Sigmoid colon (tissue), 4 donors: ENCODE data around the gene PPL.

Source experiments
- POLR2A ChIP-seq, 2 donors: fragments of 450-650 bp; IDR thresholded peaks; one replicate each; pipeline ENCODE4 v1.6.1; 2016; ENCODE audit warnings: antibody characterized with exemption in 2 of 2, mild to moderate bottlenecking in 2 of 2, moderate library complexity in 2 of 2
- POLR2AphosphoS5 ChIP-seq, 4 donors: sonication (generic); formaldehyde crosslinking; IDR thresholded peaks; one replicate each; pipeline ENCODE4 v1.6.1; 2017; ENCODE audit warnings: antibody characterized with exemption in 4 of 4
- TF ChIP-seq, protein P1 (sequence below), 4 experiments: fragments of 450-650 bp in 3 of 4; fragments of 200-600 bp in 1 of 4; IDR thresholded peaks; one replicate each; pipeline ENCODE4 v1.5.1; 2016 to 2019; ENCODE audit warnings: antibody characterized with exemption in 4 of 4, mild to moderate bottlenecking in 3 of 4, moderate library complexity in 2 of 4

DNA sequence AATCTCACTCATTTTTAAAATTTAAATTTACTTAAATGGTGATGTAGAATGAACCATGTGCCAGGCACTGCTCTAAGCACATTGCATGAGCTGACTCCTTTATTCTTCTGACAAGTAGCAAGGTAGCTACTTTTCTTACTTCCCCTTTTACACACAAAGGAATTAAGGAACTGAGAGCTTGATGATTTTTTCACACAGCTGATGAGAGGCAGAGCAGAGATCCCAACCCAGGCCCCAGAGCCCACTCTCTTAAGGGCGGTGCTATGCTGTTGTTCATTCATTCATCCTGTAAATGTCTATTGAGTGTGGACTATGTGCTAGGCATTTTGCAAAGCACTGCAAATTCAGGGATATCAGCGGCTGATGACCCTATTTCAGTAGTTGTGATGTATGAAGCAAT, 39.1 kb upstream of the PPL start:
- TF ChIP-seq, protein P1, sequence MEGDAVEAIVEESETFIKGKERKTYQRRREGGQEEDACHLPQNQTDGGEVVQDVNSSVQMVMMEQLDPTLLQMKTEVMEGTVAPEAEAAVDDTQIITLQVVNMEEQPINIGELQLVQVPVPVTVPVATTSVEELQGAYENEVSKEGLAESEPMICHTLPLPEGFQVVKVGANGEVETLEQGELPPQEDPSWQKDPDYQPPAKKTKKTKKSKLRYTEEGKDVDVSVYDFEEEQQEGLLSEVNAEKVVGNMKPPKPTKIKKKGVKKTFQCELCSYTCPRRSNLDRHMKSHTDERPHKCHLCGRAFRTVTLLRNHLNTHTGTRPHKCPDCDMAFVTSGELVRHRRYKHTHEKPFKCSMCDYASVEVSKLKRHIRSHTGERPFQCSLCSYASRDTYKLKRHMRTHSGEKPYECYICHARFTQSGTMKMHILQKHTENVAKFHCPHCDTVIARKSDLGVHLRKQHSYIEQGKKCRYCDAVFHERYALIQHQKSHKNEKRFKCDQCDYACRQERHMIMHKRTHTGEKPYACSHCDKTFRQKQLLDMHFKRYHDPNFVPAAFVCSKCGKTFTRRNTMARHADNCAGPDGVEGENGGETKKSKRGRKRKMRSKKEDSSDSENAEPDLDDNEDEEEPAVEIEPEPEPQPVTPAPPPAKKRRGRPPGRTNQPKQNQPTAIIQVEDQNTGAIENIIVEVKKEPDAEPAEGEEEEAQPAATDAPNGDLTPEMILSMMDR (IDR thresholded peaks at IDR 0.05): no peak
- no peak for TF ChIP-seq POLR2A (IDR thresholded peaks at IDR 0.05)
- no peak for TF ChIP-seq POLR2AphosphoS5 (IDR thresholded peaks at IDR 0.05)
